GM12801 (cell line): Measurements from ENCODE around the gene ACSL5.

ENCODE experiments used
- TF ChIP-seq, protein P1 (sequence below): IDR thresholded peaks from one replicate; pipeline ENCODE4 v1.5.1; 2011; ENCODE audit warnings: control low read depth; ENCODE audit not compliant: insufficient read length; ENCODE audit errors: extremely low read depth

The ACSL5 gene, protein sequence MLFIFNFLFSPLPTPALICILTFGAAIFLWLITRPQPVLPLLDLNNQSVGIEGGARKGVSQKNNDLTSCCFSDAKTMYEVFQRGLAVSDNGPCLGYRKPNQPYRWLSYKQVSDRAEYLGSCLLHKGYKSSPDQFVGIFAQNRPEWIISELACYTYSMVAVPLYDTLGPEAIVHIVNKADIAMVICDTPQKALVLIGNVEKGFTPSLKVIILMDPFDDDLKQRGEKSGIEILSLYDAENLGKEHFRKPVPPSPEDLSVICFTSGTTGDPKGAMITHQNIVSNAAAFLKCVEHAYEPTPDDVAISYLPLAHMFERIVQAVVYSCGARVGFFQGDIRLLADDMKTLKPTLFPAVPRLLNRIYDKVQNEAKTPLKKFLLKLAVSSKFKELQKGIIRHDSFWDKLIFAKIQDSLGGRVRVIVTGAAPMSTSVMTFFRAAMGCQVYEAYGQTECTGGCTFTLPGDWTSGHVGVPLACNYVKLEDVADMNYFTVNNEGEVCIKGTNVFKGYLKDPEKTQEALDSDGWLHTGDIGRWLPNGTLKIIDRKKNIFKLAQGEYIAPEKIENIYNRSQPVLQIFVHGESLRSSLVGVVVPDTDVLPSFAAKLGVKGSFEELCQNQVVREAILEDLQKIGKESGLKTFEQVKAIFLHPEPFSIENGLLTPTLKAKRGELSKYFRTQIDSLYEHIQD

DNA sequence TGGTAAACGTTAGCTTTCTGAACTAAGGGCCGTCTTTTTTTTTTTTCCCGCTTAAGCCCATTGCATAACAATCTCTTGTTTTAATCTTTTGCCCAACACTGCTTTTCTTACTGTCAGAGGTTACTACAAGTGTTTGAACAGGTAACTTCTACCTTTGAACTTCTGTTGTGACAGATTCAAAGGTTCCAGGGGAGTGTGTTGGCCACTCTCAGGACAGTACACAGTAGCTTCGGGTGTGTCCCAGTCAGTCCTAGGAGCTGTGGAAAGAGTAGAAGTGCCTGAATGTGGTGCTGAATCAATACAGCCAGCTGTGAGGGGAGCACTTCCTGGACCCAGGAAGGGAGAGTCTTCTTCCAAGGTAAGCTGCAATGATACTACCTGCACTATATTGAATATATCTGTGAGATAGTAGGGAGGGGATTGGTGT lies at the start of gene ACSL5:
ACSL5 (plus strand) TSS at position 205 of the 427 bp plus-strand sequence. CDS start 20,831 bp downstream, outside the sequence.
- TF ChIP-seq, protein P1, sequence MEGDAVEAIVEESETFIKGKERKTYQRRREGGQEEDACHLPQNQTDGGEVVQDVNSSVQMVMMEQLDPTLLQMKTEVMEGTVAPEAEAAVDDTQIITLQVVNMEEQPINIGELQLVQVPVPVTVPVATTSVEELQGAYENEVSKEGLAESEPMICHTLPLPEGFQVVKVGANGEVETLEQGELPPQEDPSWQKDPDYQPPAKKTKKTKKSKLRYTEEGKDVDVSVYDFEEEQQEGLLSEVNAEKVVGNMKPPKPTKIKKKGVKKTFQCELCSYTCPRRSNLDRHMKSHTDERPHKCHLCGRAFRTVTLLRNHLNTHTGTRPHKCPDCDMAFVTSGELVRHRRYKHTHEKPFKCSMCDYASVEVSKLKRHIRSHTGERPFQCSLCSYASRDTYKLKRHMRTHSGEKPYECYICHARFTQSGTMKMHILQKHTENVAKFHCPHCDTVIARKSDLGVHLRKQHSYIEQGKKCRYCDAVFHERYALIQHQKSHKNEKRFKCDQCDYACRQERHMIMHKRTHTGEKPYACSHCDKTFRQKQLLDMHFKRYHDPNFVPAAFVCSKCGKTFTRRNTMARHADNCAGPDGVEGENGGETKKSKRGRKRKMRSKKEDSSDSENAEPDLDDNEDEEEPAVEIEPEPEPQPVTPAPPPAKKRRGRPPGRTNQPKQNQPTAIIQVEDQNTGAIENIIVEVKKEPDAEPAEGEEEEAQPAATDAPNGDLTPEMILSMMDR: no peak

DNA sequence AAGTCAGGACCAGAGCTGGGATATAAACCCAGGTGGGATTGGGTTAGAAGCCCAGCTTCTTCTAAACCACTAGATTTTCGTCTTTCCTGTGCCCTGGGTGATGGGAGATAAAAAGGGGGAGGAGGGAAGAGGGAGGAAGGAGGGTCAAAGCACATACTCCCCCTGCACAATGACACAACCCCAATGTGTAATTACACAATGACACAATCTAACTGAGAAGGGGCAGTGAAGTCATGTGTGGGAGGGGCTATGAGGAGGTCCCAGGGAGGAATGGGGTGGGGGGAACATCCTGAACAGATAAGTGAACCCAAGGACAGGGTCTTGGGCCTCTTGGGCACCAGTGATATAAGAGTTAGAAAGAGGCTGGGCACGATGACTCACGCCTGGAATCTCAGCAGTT lies 46.2 kb upstream of the ACSL5 start:
- TF ChIP-seq, protein P1: no peak

DNA sequence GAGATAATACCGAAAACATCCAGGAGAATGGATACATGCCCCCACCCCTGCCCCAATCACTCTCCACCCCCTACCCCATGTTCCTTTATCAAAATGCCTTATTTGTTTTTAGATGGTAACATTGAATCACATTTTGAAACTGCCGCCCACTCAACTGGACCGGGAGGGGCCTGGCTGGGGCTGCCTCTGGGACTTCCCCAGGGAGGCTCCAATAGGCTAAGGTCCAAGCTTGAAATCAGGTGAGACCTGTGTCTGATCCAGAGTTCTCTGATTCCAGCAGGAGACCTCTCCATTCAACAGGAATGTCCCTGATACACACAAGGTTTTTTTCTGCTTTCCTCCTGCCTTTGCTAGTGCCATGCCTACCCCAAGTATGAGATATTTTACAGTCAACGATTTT lies 43.8 kb upstream of the ACSL5 start:
- TF ChIP-seq, protein P1: no peak

DNA sequence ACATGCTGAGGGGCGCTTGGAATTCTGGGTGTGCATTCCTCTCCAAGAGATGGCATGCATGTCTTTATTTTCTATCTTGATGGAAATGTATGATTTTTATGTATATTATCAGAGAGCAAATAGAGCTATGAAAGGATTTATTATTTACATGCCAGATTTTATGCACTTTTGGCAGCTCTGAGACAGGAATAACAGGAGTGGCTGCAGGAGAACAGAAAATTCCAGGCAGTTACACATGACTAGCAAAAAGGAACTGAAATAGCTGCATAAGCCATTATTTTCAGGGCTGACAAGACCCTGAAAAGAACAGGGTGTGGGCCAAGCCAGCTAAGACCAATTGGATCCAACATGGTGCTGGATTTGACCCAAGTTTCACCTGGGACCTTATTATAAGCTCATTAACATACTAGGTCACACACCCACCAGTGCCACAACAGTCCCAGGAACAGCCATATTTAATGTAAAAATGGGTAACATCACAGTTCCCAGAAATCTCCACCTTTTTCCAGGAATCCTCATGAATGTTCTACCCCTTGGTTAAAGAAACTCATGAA lies 43.2 kb upstream of the ACSL5 start:
- TF ChIP-seq, protein P1: no peak

DNA sequence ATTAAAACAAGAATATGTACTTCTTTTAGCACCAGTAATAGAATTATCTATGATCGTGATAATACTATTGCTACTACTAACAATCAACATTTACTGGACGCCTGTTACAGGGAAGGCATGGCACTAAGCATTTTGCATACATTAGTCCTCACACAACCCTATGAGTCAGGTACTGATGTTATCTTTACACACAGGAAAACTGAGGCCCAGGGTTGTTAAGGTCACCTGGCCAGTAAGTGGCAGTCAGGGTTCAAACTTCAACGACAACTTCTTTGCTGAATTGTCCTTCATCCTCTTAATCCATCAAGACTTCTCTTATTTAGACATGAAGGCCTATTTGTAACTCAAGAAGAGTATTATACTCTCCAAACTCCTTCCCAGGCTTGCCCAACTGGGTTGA lies 41.9 kb upstream of the ACSL5 start:
- TF ChIP-seq, protein P1: no peak

DNA sequence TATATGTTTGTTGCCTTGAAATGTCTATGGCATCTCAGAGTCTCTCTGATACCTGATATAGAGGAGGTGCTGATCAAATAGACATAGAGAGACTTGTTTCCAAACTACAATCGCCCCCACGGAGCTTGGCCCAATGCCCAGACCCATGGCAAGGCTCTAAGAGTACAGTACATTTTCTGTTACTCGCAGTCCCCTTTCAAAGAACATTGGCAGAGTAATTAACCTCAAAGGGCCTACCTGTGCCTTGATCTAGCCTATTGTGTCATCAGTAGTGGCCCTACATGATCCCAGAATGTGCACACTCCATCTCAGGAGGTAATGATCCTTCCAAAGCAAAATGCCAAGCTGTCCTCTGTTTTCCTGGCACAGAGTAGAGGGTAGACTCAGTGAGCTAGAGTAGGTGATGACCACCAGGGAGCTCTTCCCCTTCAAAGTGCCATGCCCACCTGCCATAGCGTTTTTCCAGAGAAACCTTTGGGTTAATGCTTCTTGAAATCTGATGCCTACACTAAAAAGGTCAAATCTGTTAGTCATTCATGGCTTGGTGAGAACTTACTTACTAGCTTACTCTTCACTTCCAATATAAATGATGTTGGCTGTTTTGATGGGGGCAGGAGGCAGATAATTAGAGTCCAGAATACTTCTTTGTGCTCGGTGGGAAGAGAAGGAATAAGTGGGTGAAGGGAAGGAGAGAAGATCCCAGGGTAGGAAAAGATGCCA lies 41.2 kb upstream of the ACSL5 start:
- TF ChIP-seq, protein P1: no peak

DNA sequence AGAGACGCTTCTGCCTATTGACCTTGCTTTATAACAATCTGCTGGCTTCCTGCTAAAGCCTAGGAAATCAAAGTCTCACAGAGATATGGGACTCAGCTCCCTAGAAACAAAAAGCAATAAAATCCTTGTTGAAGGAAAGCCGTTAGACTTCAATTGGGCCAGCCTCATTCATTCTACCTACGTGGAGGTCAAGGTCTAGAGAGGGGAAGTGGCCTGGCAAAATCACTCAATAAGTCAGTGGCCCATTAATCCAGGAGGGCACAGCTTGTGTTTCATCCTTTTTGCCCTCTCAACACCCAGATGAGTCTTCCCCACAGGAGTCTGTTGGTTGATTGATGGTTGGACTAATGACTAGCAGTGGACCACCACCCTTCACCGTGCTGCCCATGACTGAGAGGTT lies 40.5 kb upstream of the ACSL5 start:
- TF ChIP-seq, protein P1: no peak
